GM20431 (cell line): ENCODE measurements around the gene IGFALS.

Source experiments
- in situ Hi-C: fragments of 300-500 bp; cut with MseI, MboI; formaldehyde crosslinking; loops from one replicate; pipeline ENCODE4 v1.15.0; 2020; ENCODE audit warnings: low sequenced_read_pairs; ENCODE audit not compliant: unreplicated experiment

The IGFALS gene

DNA sequence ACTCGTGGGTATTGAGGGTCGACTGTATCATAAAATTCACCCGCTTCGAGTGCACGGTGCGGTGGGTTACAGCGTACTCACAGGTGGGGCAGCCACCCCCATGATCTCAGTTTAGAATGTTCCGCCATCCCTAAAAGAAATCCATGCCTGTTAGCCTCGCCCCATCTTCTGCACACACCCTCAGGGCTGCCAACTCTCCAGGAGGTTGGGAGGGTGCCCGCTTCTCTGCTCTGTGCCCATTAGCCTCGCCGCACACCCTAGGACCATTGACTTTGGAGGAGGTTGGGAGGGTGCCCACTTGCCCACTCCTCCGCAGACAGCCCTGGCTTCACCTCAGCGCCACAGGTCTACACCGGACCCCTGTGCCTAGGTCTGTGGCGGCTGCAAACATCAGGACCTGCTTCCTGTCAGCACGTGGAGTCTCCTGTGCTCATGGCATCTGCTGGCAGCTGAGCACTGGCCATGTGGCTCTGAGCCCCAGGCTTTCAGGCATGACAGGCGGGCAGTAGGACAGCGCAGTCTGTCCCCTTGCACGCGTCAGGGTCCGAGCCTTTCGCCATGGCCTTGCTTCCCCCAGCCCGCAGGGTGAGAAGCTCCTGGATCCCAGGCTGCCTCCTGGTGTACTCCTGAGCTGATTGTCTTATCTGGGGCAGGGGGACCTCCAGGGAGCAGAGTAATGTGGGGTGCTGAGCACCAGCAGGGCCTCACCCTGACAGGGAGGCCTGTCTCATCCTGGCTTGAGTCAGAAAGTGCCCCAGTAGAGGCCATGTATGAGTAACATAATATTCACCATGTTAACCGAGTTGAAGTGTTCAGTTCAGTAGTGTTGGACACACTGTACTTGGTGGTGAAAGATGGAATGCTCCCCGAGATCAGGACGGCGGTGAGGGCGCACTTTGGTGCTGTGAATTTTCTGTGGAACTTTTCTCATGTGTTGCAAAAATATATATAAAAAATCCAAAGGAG, 44.1 kb downstream of the IGFALS start:
- in situ Hi-C loops: no loop called here

DNA sequence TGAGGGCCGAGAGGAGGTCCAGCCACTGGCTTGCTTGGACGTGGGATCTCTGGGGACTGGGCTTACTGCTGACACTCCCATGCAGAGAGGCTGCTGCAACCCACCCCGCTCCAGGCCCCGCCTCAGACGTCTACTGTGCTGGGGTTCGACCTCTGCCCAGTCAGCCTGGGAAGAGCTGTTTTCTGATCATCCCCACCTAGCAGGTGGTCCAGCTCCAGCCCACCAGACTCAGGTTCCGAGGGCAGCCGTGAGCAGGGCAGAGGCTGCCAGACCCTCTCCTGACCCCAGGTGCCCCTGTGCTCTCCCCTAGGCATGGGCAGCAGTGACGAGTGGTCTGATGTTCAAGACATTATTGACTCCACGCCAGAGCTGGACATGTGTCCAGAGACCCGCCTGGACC, 45.6 kb downstream of the IGFALS start:
- in situ Hi-C loops: no loop called here

- in situ Hi-C loops: no loop called here
Observed at GRCh38 chr16:1746693-1747195, 46.8 kb downstream of the IGFALS start.

GRCh38 chr16:1745900-1746692, 47.4 kb downstream of the IGFALS start:
- in situ Hi-C loops: no loop called here

GRCh38 chr16:1745181-1745899, 48.2 kb downstream of the IGFALS start:
- in situ Hi-C loops: no loop called here

GRCh38 chr16:1744338-1744840, 49.1 kb downstream of the IGFALS start:
- in situ Hi-C loops: no loop called here

DNA sequence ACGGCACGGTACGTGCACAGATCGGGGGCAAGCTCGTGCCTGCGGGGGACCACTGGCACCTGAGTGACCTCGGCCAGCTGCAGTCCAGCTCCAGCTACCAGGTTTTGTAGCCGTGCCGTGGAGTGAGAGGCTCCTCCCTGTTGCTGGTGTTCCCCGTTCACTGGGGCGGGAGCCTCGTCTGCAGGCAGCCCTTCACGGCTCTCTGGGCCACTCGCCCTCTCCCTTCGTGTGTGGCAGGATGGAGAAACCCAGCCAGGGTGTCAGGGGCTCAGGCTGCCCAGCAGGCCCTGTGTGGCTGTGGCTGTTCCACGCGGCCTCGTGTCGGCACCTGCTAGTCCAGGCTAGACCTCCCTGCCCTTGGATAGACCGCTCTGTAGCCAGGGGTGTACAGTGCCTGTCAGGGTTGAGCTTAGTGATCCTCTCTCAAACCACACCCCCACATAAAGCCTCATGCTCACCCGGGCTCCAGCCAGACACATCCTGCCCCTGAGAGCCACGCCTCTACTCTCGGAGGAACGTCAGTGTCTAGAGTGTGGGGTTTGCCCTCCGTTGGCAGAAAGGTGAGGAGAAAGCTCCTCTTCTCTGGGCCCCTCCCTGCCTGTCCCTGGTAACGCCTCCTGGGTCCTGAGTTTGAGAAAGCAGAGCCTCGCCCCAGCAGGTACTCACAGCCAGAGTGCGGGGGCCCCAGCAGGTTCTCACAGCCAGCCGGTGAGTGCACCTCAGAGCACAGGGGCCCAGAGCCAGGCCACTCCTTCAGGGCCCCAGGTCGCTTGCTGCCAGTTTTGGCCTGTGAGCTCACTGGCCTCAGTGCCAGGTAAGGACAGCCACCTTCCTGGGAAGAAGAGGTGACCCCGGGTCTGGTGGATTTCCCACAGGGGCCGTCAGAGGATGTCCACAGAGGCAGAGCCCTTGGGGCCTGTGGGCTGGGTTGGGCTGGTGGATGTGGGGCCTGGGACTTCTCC, 49.8 kb downstream of the IGFALS start:
- in situ Hi-C loops: no loop called here

- in situ Hi-C loops: no loop called here
Observed at GRCh38 chr16:1741553-1742165, 51.8 kb downstream of the IGFALS start.

GRCh38 chr16:1740781-1741490, 52.6 kb downstream of the IGFALS start:
- in situ Hi-C loops: no loop called here
